Endometrial microvascular endothelial cells (primary cell): ENCODE results near the gene CELF2. TPM values are rescaled to one million over a fixed set of nuclear protein-coding genes. Genes with fewer than 3 reads are reported as not detected.
"Not testable (repeated sequence)": the region's sequence is repeated elsewhere in the genome, so short reads cannot be mapped to it uniquely, and the experiment has no call there.

Source experiments
- in situ Hi-C: cut with HindIII; loops from 2 replicates; pipeline ENCODE4 v1.10.0; 2017; ENCODE audit warnings: low sequenced_read_pairs, low pct_unique_long_range_greater_than_20kb; ENCODE audit errors: inconsistent ontology term
- total RNA-seq: library from RNA; depleted of rRNA; stranded (reverse); fragments of >200 nt; gene quantifications from one replicate; pipeline ENCODE4 v1.2.3, GENCODE V29; 2015; ENCODE audit errors: inconsistent ontology term

The CELF2 gene
- total RNA-seq, result 2.5 TPM

GRCh38 chr10:11017570-11018431 lies at the start of gene CELF2:
CELF2 (plus strand) TSS chr10:11017872; CDS start chr10:11018090, 218 bp downstream.
- in situ Hi-C loops, result no loop called here

- in situ Hi-C loops, result no loop called here
Measured at GRCh38 chr10:10968257-10968588, 49.4 kb upstream of the CELF2 start.

- in situ Hi-C loops, result no loop called here
Measured at GRCh38 chr10:10973310-10973709, 44.4 kb upstream of the CELF2 start.

GRCh38 chr10:10975647-10976046 lies 42.0 kb upstream of the CELF2 start:
- in situ Hi-C loops, result no loop called here

- in situ Hi-C loops, result no loop called here
Measured at GRCh38 chr10:10976652-10977051, 41.0 kb upstream of the CELF2 start.

GRCh38 chr10:10977226-10977956 lies 40.3 kb upstream of the CELF2 start:
- in situ Hi-C loops, result no loop called here

GRCh38 chr10:10977978-10978377 lies 39.7 kb upstream of the CELF2 start:
- in situ Hi-C loops, result no loop called here

- in situ Hi-C loops, result no loop called here
Measured at GRCh38 chr10:10985361-10985760, 32.3 kb upstream of the CELF2 start.

GRCh38 chr10:10986606-10987005 lies 31.1 kb upstream of the CELF2 start:
- in situ Hi-C loops, result no loop called here

- in situ Hi-C loops, result no loop called here
Measured at GRCh38 chr10:10987111-10987510, 30.6 kb upstream of the CELF2 start.

GRCh38 chr10:10989669-10990068 lies 28.0 kb upstream of the CELF2 start:
- in situ Hi-C loops, result no loop called here

- in situ Hi-C loops, result no loop called here
Measured at GRCh38 chr10:10991144-10991543, 26.5 kb upstream of the CELF2 start.

GRCh38 chr10:10992072-10992471 lies 25.6 kb upstream of the CELF2 start:
- in situ Hi-C loops, result no loop called here

- in situ Hi-C loops, result no loop called here
Measured at GRCh38 chr10:10992961-10993714, 24.5 kb upstream of the CELF2 start.

GRCh38 chr10:10993785-10994184 lies 23.9 kb upstream of the CELF2 start:
- in situ Hi-C loops, result no loop called here

- in situ Hi-C loops, result no loop called here
Measured at GRCh38 chr10:10994360-10994759, 23.3 kb upstream of the CELF2 start.

GRCh38 chr10:10995120-10995519 lies 22.6 kb upstream of the CELF2 start:
- in situ Hi-C loops, result no loop called here

GRCh38 chr10:10996966-10997620 lies 20.6 kb upstream of the CELF2 start:
- in situ Hi-C loops, result no loop called here

- in situ Hi-C loops, result not testable (repeated sequence)
Measured at GRCh38 chr10:10999501-10999900, 18.2 kb upstream of the CELF2 start.
